ENCODE data around the gene CDCA3.

Gene CDCA3

GRCh38 chr12:6826125-6826733, 24.9 kb downstream of the CDCA3 start:
- no peak for DNase-seq (ENCODE audit: low read depth)
- no peak overlapping the region for H3K4me3 ChIP-seq (ENCODE audit: low read length)
- no peak for TF ChIP-seq CTCF (IDR thresholded peaks at IDR 0.05; ENCODE audit: insufficient read depth, low read depth, low read length, missing control alignments)

- peak; percentile 81 for DNase-seq (ENCODE audit: low read depth)
- peak; percentile 91 for TF ChIP-seq CTCF (IDR thresholded peaks at IDR 0.05; ENCODE audit: insufficient read depth, low read depth, low read length, missing control alignments)
Measured at GRCh38 chr12:6825398-6826124, 25.5 kb downstream of the CDCA3 start.

GRCh38 chr12:6824901-6825381, 26.1 kb downstream of the CDCA3 start:
- H3K4me3 ChIP-seq (ENCODE audit: low read length) = no peak overlapping the region

More at GRCh38 chr12:6825398-6826124, 25.5 kb downstream of the CDCA3 start:
- H3K4me3 ChIP-seq (ENCODE audit: low read length) = no peak overlapping the region

GRCh38 chr12:6824085-6824775, 26.9 kb downstream of the CDCA3 start:
- no peak for TF ChIP-seq CTCF (IDR thresholded peaks at IDR 0.05; ENCODE audit: insufficient read depth, low read depth, low read length, missing control alignments)
- no peak overlapping the region for H3K4me3 ChIP-seq (ENCODE audit: low read length)
- DNase-seq (ENCODE audit: low read depth) = no peak

More at GRCh38 chr12:6824901-6825381, 26.1 kb downstream of the CDCA3 start:
- no peak for TF ChIP-seq CTCF (IDR thresholded peaks at IDR 0.05; ENCODE audit: insufficient read depth, low read depth, low read length, missing control alignments)
- peak; percentile 41 for DNase-seq (ENCODE audit: low read depth)

GRCh38 chr12:6823182-6824084, 27.7 kb downstream of the CDCA3 start:
- TF ChIP-seq CTCF (IDR thresholded peaks at IDR 0.05; ENCODE audit: insufficient read depth, low read depth, low read length, missing control alignments) = no peak
- H3K4me3 ChIP-seq (ENCODE audit: low read length) = no peak overlapping the region
- DNase-seq (ENCODE audit: low read depth) = no peak

GRCh38 chr12:6822426-6823135, 28.5 kb downstream of the CDCA3 start:
- TF ChIP-seq CTCF (IDR thresholded peaks at IDR 0.05; ENCODE audit: insufficient read depth, low read depth, low read length, missing control alignments) = no peak
- DNase-seq (ENCODE audit: low read depth) = no peak
- no peak overlapping the region for H3K4me3 ChIP-seq (ENCODE audit: low read length)

Data from epithelial cell of esophagus (primary cell).